Activated T-cell treated with anti-CD3 and anti-CD28 coated beads for 1 hour (primary cell): ENCODE measurements around the gene PODXL.
"Not testable (repeated sequence)": the region's sequence is repeated elsewhere in the genome, so short reads cannot be mapped to it uniquely, and the experiment has no call there.

ENCODE experiments used
- DNase-seq: peaks from one replicate; pipeline ENCODE4 v3.0.0-alpha.2; 2020; ENCODE audit warnings: low read depth

PODXL gene

GRCh38 chr7:131537571-131537978, 18.9 kb downstream of the PODXL start:
- DNase-seq = no peak

DNA sequence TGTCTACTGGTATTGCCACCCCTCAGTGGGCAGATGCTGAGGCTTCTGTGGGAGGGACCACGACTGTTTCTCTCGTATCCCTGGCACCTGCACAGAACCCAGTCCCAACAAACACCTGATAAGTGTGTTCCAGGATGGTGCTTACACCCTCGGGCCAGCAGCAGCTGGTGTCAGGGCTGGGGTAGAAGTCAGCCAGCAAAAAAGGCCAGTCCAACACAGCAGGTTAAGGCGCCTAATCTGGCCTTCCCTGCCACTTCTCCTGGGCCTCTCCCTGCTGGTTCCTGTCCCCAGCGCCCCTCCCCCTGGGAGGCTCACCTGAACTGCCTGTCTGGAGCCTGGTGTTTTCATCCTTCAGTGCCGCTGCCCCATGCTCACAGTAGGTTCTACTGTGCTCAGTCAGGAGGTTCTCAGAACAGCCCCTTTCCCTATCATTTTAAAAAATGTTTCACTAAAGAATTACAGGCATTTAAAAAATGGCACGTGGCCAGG, 20.0 kb downstream of the PODXL start:
- no peak for DNase-seq

GRCh38 chr7:131533566-131534561, 22.6 kb downstream of the PODXL start:
- no peak for DNase-seq

GRCh38 chr7:131533151-131533559, 23.3 kb downstream of the PODXL start:
- no peak for DNase-seq

GRCh38 chr7:131532570-131533091, 23.8 kb downstream of the PODXL start:
- no peak for DNase-seq

- no peak for DNase-seq
Measured at GRCh38 chr7:131530137-131530536, 26.3 kb downstream of the PODXL start.

DNA sequence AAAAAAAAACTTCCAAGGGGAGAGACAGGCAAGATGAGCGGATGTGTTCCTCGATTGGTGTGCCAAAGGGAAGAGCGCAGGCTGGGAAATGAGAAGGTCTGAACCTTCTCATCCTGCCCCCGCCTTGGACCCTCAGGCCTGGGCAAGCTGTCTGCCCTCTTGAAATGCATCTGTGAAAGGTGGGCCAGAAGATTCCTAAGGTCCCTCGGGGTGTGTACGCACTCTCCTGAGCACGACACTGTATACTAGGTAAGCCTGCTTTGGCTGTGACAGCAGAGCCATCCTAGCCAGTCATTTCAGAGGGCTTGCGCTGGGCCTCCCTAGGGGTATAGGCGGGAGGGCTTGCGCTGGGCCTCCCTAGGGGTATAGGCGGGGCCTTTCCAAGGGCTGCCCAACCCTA, 26.8 kb downstream of the PODXL start:
- no peak for DNase-seq

DNA sequence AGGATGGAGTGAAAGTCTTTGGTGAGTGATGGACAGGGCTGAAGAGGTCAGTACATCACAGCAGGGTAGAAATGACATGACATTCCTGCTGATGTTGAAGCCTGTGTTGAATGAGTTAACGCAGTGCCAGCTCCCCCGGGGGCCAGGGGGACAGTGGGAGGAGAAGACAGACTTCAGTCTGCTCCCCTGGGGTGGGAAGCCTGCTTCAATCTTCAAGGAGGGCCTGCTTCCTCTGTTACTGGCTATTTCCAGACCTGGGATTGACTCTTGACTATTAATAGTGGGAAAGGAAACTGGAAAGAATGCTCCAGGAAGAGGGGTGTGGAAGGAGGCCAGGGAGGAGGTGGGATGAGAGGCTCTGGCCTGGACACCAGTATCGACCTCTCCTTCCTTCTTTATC, 27.2 kb downstream of the PODXL start:
- DNase-seq = no peak

DNA sequence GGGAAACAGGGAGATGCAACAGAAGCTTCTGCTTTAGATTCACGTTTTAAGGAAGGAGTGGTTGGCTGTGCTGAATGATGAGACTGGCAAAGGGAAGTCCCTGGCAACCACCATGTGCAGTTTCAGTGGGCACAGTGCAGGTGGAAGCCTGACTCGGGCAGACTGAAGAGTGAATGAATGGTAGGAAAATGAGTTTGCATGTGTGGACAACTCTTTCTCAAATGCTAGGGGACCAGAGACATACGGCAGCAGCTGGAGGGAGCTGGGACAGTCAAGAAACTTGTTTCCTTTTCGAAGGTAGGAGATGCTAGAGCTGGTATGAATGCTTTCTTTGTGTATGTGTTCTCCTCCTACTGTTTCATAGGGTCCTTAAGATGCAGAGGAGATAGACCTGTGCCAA, 29.0 kb downstream of the PODXL start:
- no peak for DNase-seq

DNA sequence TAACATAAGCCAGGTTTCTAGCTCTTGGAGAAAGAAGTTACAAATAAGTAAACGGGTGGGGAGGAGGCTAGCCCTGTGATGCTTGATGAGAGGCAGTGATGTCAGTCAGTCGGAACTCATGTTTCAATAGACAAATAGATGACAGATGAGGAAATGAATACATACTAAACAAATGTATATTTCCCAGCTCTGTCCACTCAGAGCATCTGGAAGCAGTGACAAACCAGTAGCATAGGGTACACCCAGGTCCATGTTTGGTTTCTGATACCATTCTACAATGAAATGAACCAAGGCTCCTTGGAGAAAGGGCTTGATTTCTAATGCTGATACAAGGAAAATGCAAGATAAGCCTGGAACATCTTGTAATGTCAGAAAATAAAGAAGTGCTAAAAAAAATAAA, 30.6 kb downstream of the PODXL start:
- DNase-seq = no peak

DNA sequence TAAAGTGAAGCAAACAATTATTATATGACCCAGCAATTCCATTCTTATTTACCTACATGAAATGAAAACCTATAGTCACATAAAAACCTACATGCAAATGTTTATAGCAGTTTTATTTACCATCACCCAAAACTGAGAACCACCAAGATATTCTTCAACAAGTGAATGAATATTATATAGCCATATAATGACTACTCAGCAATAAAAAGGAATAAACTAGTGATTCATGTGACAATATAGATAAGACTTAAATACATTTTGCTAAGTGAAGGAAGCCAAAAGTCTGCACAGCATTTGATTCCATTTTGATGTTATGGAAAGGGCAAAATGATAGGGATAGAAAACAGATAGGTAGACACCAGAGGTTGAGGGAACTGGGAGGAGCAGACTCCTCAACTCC, 31.7 kb downstream of the PODXL start:
- no peak for DNase-seq

DNA sequence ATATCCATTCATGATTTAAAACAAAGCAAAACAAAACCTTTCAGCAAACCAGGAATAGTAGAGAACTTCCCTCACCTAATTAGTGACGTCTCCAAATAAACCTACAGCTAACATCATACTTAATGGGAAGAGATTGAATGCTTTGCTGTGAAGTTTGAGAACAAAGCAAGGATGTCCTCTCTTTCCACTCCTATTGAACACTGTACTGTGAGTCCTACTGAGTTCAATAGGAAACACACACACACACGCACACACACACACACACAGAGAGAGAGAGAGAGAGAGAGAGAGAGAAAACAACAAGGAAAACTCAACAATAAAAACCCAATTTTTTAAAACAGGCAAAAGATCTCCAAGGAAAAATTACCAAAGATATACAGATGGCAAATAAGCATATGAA, 32.3 kb downstream of the PODXL start:
- DNase-seq = no peak

GRCh38 chr7:131522325-131522930, 34.0 kb downstream of the PODXL start:
- DNase-seq = no peak

GRCh38 chr7:131521651-131522163, 34.7 kb downstream of the PODXL start:
- DNase-seq = no peak

- no peak for DNase-seq
Measured at GRCh38 chr7:131518626-131519025, 37.8 kb downstream of the PODXL start.

GRCh38 chr7:131517218-131517923, 39.1 kb downstream of the PODXL start:
- no peak for DNase-seq

GRCh38 chr7:131515471-131515870, 41.0 kb downstream of the PODXL start:
- DNase-seq = not testable (repeated sequence)

- peak; percentile 72 for DNase-seq
Measured at GRCh38 chr7:131513245-131514061, 43.0 kb downstream of the PODXL start.

GRCh38 chr7:131511774-131512535, 44.5 kb downstream of the PODXL start:
- DNase-seq = no peak

- no peak for DNase-seq
Measured at GRCh38 chr7:131511071-131511470, 45.4 kb downstream of the PODXL start.
